WTC11 (cell line): Measurements from ENCODE around the gene OAS2. TPM values are rescaled to one million over a fixed set of nuclear protein-coding genes. Genes with fewer than 3 reads are reported as not detected.

Source experiments
- ATAC-seq: fragments of 200-7000 bp; cut with Tn5 transposase; 2 replicates; pipeline ENCODE4 v1.10.0; 2021; ENCODE audit warnings: mild to moderate bottlenecking, moderate library complexity
- CTCF ChIA-PET: fragments of 300-600 bp; sonication (Branson Sonifier 250); formaldehyde crosslinking; loops from one replicate; lab custom pipeline; 2021; ENCODE audit warnings: antibody characterized with exemption; lab: Charles Lee
- POLR2A ChIA-PET: fragments of 350-600 bp; sonication (Branson Sonifier 250); formaldehyde crosslinking; loops from one replicate; lab custom pipeline; 2021; ENCODE audit warnings: antibody characterized with exemption; lab: Charles Lee
- DNase-seq: peaks from one replicate; pipeline ENCODE4 v3.0.0; 2021; ENCODE audit warnings: low spot score
- H3K27ac Mint-ChIP-seq: 2 replicates; pipeline ENCODE4 v1.8.0; 2021; ENCODE audit warnings: mixed read lengths
- H3K27me3 Mint-ChIP-seq: 2 replicates; pipeline ENCODE4 v1.8.0; 2021; ENCODE audit warnings: low read depth, mild to moderate bottlenecking, moderate library complexity, mixed read lengths
- H3K36me3 Mint-ChIP-seq: 2 replicates; pipeline ENCODE4 v1.8.0; 2021; ENCODE audit warnings: mixed read lengths
- H3K4me1 Mint-ChIP-seq: 2 replicates; pipeline ENCODE4 v1.8.0; 2022; ENCODE audit warnings: mixed read lengths
- H3K4me3 Mint-ChIP-seq: 2 replicates; pipeline ENCODE4 v1.8.0; 2021; ENCODE audit warnings: mild to moderate bottlenecking, moderate library complexity, mixed read lengths
- H3K9me3 Mint-ChIP-seq: 2 replicates; pipeline ENCODE4 v1.8.0; 2021; ENCODE audit warnings: mixed read lengths
- CBFB ChIP-seq: sonication (generic); formaldehyde crosslinking; IDR thresholded peaks from 2 replicates; pipeline ENCODE4 v1.8.1; 2022; ENCODE audit warnings: mild to moderate bottlenecking, low read depth, missing genetic modification reagents
- CTCF ChIP-seq: fragments of 200-600 bp; IDR thresholded peaks from 2 replicates; pipeline ENCODE4 v1.8.0; 2022; ENCODE audit warnings: antibody characterized with exemption
- GABPB1 ChIP-seq: sonication (generic); formaldehyde crosslinking; IDR thresholded peaks from 2 replicates; pipeline ENCODE4 v1.8.1; 2023; ENCODE audit warnings: mild to moderate bottlenecking, missing genetic modification reagents
- GTF2I ChIP-seq: fragments of 250-450 bp; sonication (Bioruptor Pico); conservative IDR thresholded peaks from 2 replicates; pipeline ENCODE4 v1.4.0; 2021; ENCODE audit warnings: mild to moderate bottlenecking
- KAT7 ChIP-seq: sonication (generic); formaldehyde crosslinking; IDR thresholded peaks from 2 replicates; pipeline ENCODE4 v1.8.1; 2023; ENCODE audit warnings: missing genetic modification reagents, mild to moderate bottlenecking, borderline replicate concordance
- MLX ChIP-seq: sonication (generic); formaldehyde crosslinking; IDR thresholded peaks from 2 replicates; pipeline ENCODE4 v1.8.1; 2023; ENCODE audit warnings: mild to moderate bottlenecking, missing genetic modification reagents, moderate library complexity
- SMAD4 ChIP-seq: sonication (generic); formaldehyde crosslinking; IDR thresholded peaks from 2 replicates; pipeline ENCODE4 v1.8.0; 2022; ENCODE audit warnings: mild to moderate bottlenecking, missing genetic modification reagents
- ZBTB21 ChIP-seq: sonication (generic); formaldehyde crosslinking; IDR thresholded peaks from 2 replicates; pipeline ENCODE4 v1.8.1; 2023; ENCODE audit warnings: mild to moderate bottlenecking, missing genetic modification reagents, borderline replicate concordance
- ZNF121 ChIP-seq: sonication (generic); formaldehyde crosslinking; IDR thresholded peaks from 2 replicates; pipeline ENCODE4 v1.8.0; 2023; ENCODE audit warnings: missing genetic modification reagents
- ZNF423 ChIP-seq: fragments of 250-450 bp; sonication (Bioruptor Pico); IDR thresholded peaks from 2 replicates; pipeline ENCODE4 v2.1.2; 2022; ENCODE audit warnings: mild to moderate bottlenecking, moderate library complexity
- total RNA-seq: library from RNA; stranded (reverse); gene quantifications from 3 replicates; pipeline ENCODE4 v1.2.3, GENCODE V29; 2021
- TF ChIP-seq, protein P1 (sequence below): fragments of 250-450 bp; sonication (Bioruptor Pico); IDR thresholded peaks from 2 replicates; pipeline ENCODE4 v1.9.0; 2021; ENCODE audit warnings: mild to moderate bottlenecking, borderline replicate concordance

Gene OAS2
- total RNA-seq, 1 experiment from 2014 or later: 0.28 TPM

DNA sequence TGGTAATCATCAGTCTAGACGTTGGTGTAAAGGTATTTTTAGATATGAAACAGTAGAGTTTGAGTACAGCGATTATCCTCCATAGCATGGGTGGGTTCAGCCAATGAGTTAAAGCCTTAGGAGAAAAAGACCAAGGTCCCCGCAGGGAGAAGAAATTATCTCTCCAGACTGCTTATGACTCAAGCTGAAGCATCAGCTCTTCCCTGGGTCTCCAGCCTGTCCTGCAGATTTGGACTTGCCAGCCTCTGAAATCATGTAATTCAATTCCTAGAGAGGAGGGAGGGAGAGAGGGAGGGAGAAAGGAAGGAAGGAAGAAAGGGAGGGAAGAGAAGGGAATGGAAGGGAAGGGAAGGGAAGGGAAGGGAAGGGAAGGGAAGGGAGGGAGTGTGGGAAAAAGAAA is 66.2 kb downstream of the OAS2 start (continued):
- TF ChIP-seq, protein P1, sequence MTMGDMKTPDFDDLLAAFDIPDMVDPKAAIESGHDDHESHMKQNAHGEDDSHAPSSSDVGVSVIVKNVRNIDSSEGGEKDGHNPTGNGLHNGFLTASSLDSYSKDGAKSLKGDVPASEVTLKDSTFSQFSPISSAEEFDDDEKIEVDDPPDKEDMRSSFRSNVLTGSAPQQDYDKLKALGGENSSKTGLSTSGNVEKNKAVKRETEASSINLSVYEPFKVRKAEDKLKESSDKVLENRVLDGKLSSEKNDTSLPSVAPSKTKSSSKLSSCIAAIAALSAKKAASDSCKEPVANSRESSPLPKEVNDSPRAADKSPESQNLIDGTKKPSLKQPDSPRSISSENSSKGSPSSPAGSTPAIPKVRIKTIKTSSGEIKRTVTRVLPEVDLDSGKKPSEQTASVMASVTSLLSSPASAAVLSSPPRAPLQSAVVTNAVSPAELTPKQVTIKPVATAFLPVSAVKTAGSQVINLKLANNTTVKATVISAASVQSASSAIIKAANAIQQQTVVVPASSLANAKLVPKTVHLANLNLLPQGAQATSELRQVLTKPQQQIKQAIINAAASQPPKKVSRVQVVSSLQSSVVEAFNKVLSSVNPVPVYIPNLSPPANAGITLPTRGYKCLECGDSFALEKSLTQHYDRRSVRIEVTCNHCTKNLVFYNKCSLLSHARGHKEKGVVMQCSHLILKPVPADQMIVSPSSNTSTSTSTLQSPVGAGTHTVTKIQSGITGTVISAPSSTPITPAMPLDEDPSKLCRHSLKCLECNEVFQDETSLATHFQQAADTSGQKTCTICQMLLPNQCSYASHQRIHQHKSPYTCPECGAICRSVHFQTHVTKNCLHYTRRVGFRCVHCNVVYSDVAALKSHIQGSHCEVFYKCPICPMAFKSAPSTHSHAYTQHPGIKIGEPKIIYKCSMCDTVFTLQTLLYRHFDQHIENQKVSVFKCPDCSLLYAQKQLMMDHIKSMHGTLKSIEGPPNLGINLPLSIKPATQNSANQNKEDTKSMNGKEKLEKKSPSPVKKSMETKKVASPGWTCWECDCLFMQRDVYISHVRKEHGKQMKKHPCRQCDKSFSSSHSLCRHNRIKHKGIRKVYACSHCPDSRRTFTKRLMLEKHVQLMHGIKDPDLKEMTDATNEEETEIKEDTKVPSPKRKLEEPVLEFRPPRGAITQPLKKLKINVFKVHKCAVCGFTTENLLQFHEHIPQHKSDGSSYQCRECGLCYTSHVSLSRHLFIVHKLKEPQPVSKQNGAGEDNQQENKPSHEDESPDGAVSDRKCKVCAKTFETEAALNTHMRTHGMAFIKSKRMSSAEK (CRISPR knock-in tag): no peak
- TF ChIP-seq GABPB1 (no peak), CTCF (no peak)

DNA sequence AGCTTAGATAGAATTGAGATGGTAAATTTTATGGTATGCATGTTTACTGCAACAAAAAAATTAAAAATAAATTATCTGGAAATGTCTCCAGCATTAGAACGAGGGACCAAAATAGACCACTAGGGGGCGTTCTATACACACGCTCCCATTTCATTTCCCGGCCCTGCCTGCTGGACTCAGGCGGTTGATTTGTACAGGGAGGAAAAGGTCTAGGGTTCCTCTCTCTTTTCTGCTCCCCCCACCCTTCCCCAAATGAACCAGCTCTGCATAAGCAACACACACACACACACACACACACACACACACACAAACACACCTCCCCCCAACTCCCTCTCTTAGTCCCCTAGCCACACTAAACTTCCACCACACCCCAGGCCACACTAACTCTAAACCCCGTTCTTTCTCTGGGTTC is 70.4 kb downstream of the OAS2 start:
- peak; percentile 74 for ATAC-seq
- CTCF ChIA-PET: interaction anchor here (0.6 to 1.9 kb wide), 17 partner anchors 9 to 344 kb away, joined by 3 to 13 read pairs (median 4); partner anchors contain the start of gene RASAL1
- no peak overlapping the region for H3K4me3 Mint-ChIP-seq
- H3K4me1 Mint-ChIP-seq: peaks cover 3% of the 10 kb centered on the region; the same call in 1 of the 2 replicates
- H3K27ac Mint-ChIP-seq: no peak overlapping the region
- TF ChIP-seq CTCF (peak; percentile 68), GTF2I (no peak)
- TF ChIP-seq, all 79 proteins: peak for 1
- DNase-seq: peak; percentile 51
- POLR2A ChIA-PET: interaction anchor here (0.5 to 0.7 kb wide), 2 partner anchors 24 to 113 kb away, joined by 3 to 4 read pairs; no protein-coding TSS in a partner anchor
- H3K9me3 Mint-ChIP-seq: peaks cover 5% of the 10 kb centered on the region; the same call in 1 of the 2 replicates
- H3K36me3 Mint-ChIP-seq: no peaks in the 10 kb centered on the region
- peaks cover 29% of the 10 kb centered on the region for H3K27me3 Mint-ChIP-seq

GRCh38 chr12:113049976-113050742 is 71.8 kb downstream of the OAS2 start:
- Mint-ChIP-seq H3K9me3 (no peaks in the 10 kb centered on the region), H3K36me3 (no peaks in the 10 kb centered on the region), H3K27me3 (peaks cover 33% of the 10 kb centered on the region), H3K27ac (no peak overlapping the region), H3K4me1 (peaks cover 3% of the 10 kb centered on the region; the same call in 1 of the 2 replicates), H3K4me3 (no peak overlapping the region)
- TF ChIP-seq ZNF423: no peak
- peak; percentile 66; the same call in 1 of the 2 replicates for TF ChIP-seq ZNF121 (CRISPR knock-in tag)
- peak; percentile 66 for DNase-seq
- ChIA-PET POLR2A (no interaction called here), CTCF (interaction anchor here (0.6 to 1.7 kb wide), 11 partner anchors 13 to 124 kb away, joined by 3 to 8 read pairs (median 4); no protein-coding TSS in a partner anchor)
- peak; percentile 94 for ATAC-seq

DNA sequence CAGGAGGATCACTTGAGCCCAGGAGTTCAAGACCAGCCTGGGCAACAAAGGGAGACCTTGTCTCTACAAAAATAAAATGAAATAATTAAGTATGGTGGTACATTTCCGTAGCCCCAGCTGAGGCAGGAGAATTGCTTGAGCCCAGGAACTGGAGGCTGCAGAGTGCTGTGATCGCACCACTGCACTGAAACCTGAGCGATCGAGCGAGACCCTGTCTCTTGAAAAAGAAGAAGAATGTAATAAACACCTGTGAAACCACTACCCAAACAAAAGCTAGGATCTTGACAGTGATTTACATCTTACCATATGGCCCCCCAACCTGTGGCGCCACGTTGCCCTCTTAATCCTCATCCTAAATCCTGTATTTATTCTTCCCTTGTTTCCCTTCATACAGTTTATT is 72.5 kb downstream of the OAS2 start:
- TF ChIP-seq CBFB (CRISPR knock-in tag) (no peak), KAT7 (no peak), MLX (no peak), ZBTB21 (CRISPR knock-in tag) (no peak), SMAD4 (CRISPR knock-in tag) (no peak)
- TF ChIP-seq, all 79 proteins: peak for 0
- CTCF ChIA-PET: interaction anchor here (0.6 to 1.7 kb wide), 9 partner anchors 12 to 58 kb away, joined by 3 to 8 read pairs (median 4); no protein-coding TSS in a partner anchor
- Mint-ChIP-seq H3K36me3 (no peaks in the 10 kb centered on the region), H3K4me3 (no peak overlapping the region), H3K27me3 (peaks cover 39% of the 10 kb centered on the region), H3K9me3 (no peaks in the 10 kb centered on the region), H3K4me1 (peaks cover 3% of the 10 kb centered on the region; the same call in 1 of the 2 replicates), H3K27ac (no peak overlapping the region)
- POLR2A ChIA-PET: no interaction called here
- no peak for ATAC-seq
- DNase-seq: no peak
